H9 (cell line): ENCODE results near the gene AHI1. TPM values are rescaled to one million over a fixed set of nuclear protein-coding genes. Genes with fewer than 3 reads are reported as not detected.
A peak's percentile ranks its signal among the peaks of the same experiment; 100 is the strongest.

Experiments used
- DNase-seq: peaks from one replicate; pipeline ENCODE4 v3.0.0-alpha.2; 2017
- H2AFZ ChIP-seq: one replicate; pipeline ENCODE4 v1.6.1; 2013; ENCODE audit warnings: mild to moderate bottlenecking, low read length, control low read depth, moderate library complexity
- H2AK5ac ChIP-seq: 2 replicates; pipeline ENCODE4 v1.6.1; 2013; ENCODE audit warnings: low read length, control low read depth, mixed read lengths; ENCODE audit not compliant: insufficient read length
- H2BK120ac ChIP-seq: one replicate; pipeline ENCODE4 v1.6.1; 2013; ENCODE audit warnings: low read depth, mild to moderate bottlenecking, low read length, control low read depth, inconsistent platforms; ENCODE audit not compliant: poor library complexity, severe bottlenecking
- H2BK12ac ChIP-seq: 2 replicates; pipeline ENCODE4 v1.6.1; 2013; ENCODE audit warnings: low read length, control low read depth, mixed read lengths, low read depth; ENCODE audit not compliant: insufficient read length
- H2BK15ac ChIP-seq: 2 replicates; pipeline ENCODE4 v1.6.1; 2013; ENCODE audit warnings: low read depth, low read length, control low read depth
- H2BK20ac ChIP-seq: one replicate; pipeline ENCODE4 v1.6.1; 2013; ENCODE audit warnings: low read depth, mild to moderate bottlenecking, low read length, control low read depth, inconsistent platforms; ENCODE audit not compliant: poor library complexity, severe bottlenecking
- H2BK5ac ChIP-seq: 2 replicates; pipeline ENCODE4 v1.6.1; 2013; ENCODE audit warnings: low read length, control low read depth, mixed read lengths; ENCODE audit not compliant: insufficient read length
- H3K14ac ChIP-seq: 2 replicates; pipeline ENCODE4 v1.6.1; 2013; ENCODE audit warnings: low read length, control low read depth; ENCODE audit not compliant: insufficient read depth
- H3K18ac ChIP-seq: 2 replicates; pipeline ENCODE4 v1.6.1; 2013; ENCODE audit warnings: low read depth, mild to moderate bottlenecking, mixed read lengths, low read length, control low read depth; ENCODE audit not compliant: insufficient read length
- H3K23ac ChIP-seq: 2 replicates; pipeline ENCODE4 v1.6.1; 2013; ENCODE audit warnings: low read length, control low read depth, mixed read lengths, low read depth; ENCODE audit not compliant: insufficient read length
- H3K23me2 ChIP-seq: 2 replicates; pipeline ENCODE4 v1.6.1; 2013; ENCODE audit warnings: low read depth, mild to moderate bottlenecking, mixed read lengths, low read length, control low read depth; ENCODE audit not compliant: insufficient read length, poor library complexity, severe bottlenecking
- H3K27ac ChIP-seq: 2 replicates; pipeline ENCODE4 v1.5.1; 2013; ENCODE audit warnings: low read length, control low read depth, mixed read lengths, low read depth; ENCODE audit not compliant: insufficient read length
- H3K27me3 ChIP-seq: 2 replicates; pipeline ENCODE4 v1.6.1; 2013; ENCODE audit warnings: low read length, control low read depth, inconsistent platforms; ENCODE audit not compliant: insufficient read depth
- H3K4ac ChIP-seq: 2 replicates; pipeline ENCODE4 v1.6.1; 2013; ENCODE audit warnings: low read depth, mild to moderate bottlenecking, control low read depth, inconsistent platforms, low read length, moderate library complexity
- H3K4me1 ChIP-seq: 2 replicates; pipeline ENCODE4 v1.6.1; 2013; ENCODE audit warnings: low read length, control low read depth, inconsistent platforms; ENCODE audit not compliant: insufficient read depth
- H3K4me2 ChIP-seq: 2 replicates; pipeline ENCODE4 v1.6.1; 2013; ENCODE audit warnings: low read length, control low read depth, mixed read lengths; ENCODE audit not compliant: insufficient read length, insufficient read depth
- H3K56ac ChIP-seq: 2 replicates; pipeline ENCODE4 v1.6.1; 2013; ENCODE audit warnings: low read depth, mild to moderate bottlenecking, mixed read lengths, low read length, control low read depth; ENCODE audit not compliant: insufficient read length
- H3K79me1 ChIP-seq: 2 replicates; pipeline ENCODE4 v1.6.1; 2013; ENCODE audit warnings: low read depth, mild to moderate bottlenecking, moderate library complexity, low read length, control low read depth, inconsistent platforms; ENCODE audit not compliant: insufficient read depth, poor library complexity, severe bottlenecking
- H3K79me2 ChIP-seq: 2 replicates; pipeline ENCODE4 v1.6.1; 2013; ENCODE audit warnings: low read length, control low read depth, inconsistent platforms; ENCODE audit not compliant: insufficient read depth
- H3K9ac ChIP-seq: 2 replicates; pipeline ENCODE4 v1.6.1; 2013; ENCODE audit warnings: low read length, control low read depth, mixed read lengths; ENCODE audit not compliant: insufficient read length; ENCODE audit errors: extremely low read depth
- H3K9me3 ChIP-seq: one replicate; pipeline ENCODE4 v1.6.1; 2013; ENCODE audit warnings: low read depth, low read length, inconsistent platforms; ENCODE audit not compliant: control insufficient read depth
- H3T11ph ChIP-seq: one replicate; pipeline ENCODE4 v1.6.1; 2013; ENCODE audit warnings: mild to moderate bottlenecking, low read length, control low read depth, inconsistent platforms
- H4K20me1 ChIP-seq: one replicate; pipeline ENCODE4 v1.6.1; 2013; ENCODE audit not compliant: control insufficient read depth, insufficient read length, insufficient read depth
- H4K5ac ChIP-seq: 2 replicates; pipeline ENCODE4 v1.6.1; 2013; ENCODE audit warnings: low read depth, mild to moderate bottlenecking, mixed read lengths, low read length, control low read depth; ENCODE audit not compliant: insufficient read length
- H4K8ac ChIP-seq: replicated peaks from 2 replicates; pipeline ENCODE4 v1.6.1; 2013; ENCODE audit warnings: low read length, control low read depth, mixed read lengths, low read depth; ENCODE audit not compliant: insufficient read length
- H4K91ac ChIP-seq: 2 replicates; pipeline ENCODE4 v1.6.1; 2013; ENCODE audit warnings: low read depth, mild to moderate bottlenecking, moderate library complexity, mixed read lengths, low read length, control low read depth; ENCODE audit not compliant: insufficient read length
- H3K27ac Mint-ChIP-seq, 3 experiments: 2 replicates in 2 of 3; 3 replicates in 1 of 3; pipeline ENCODE4 v1.8.0; 2020 to 2021; ENCODE audit warnings: mixed read lengths in 3 of 3, mild to moderate bottlenecking in 1 of 3, moderate library complexity in 1 of 3
- H3K27me3 Mint-ChIP-seq: 2 replicates; pipeline ENCODE4 v1.8.0; 2021; ENCODE audit warnings: low read depth, mild to moderate bottlenecking, moderate library complexity, mixed read lengths
- H3K36me3 Mint-ChIP-seq, 3 experiments: 2 replicates in 2 of 3; 3 replicates in 1 of 3; pipeline ENCODE4 v1.8.0; 2020 to 2021; ENCODE audit warnings: low read depth in 3 of 3, mixed read lengths in 3 of 3; ENCODE audit not compliant: insufficient read depth in 1 of 3
- H3K4me1 Mint-ChIP-seq, 2 experiments: 2 replicates each; pipeline ENCODE4 v1.8.0; 2020; ENCODE audit warnings: mixed read lengths in 2 of 2
- H3K4me3 Mint-ChIP-seq, 2 experiments: 2 replicates in 1 of 2; 3 replicates in 1 of 2; pipeline ENCODE4 v1.8.0; 2020 to 2021; ENCODE audit warnings: mild to moderate bottlenecking in 2 of 2, mixed read lengths in 2 of 2, moderate library complexity in 1 of 2
- H3K9me3 Mint-ChIP-seq, 2 experiments: 2 replicates in 1 of 2; 3 replicates in 1 of 2; pipeline ENCODE4 v1.8.0; 2020; ENCODE audit warnings: mild to moderate bottlenecking in 2 of 2, mixed read lengths in 2 of 2, moderate library complexity in 1 of 2
- CTCF ChIP-seq: fragments of 200-600 bp; sonication (generic); conservative IDR thresholded peaks from 3 replicates; pipeline ENCODE4 v1.8.0; 2021; ENCODE audit warnings: antibody characterized with exemption, mild to moderate bottlenecking
- total RNA-seq: library from RNA; stranded (reverse); gene quantifications from 2 replicates; pipeline ENCODE4 v1.2.1, GENCODE V29; 2021

AHI1 gene
- total RNA-seq, 1 experiment from 2014 or later: 9.9 TPM

DNA sequence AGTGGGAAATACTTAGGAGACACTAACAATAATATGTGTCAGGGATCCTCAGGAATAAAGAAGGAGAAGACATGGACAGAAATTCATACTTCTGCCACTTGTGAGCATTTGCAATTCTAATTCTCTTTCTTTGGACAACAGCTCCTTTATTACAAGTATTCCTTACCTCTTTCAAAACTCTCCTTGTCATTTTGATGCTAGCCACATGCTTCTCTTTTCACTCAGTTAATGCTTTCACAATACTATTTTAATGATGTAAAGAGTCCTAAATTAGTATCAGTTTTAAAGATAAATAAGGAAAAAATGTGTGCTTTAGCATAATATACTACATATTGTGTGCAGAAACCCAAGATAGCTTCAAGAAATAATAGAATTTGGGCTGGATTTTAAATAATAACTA, 62.5 kb downstream of the AHI1 start:
- no peak overlapping the region for H2BK12ac ChIP-seq
- H3K23ac ChIP-seq: no peak overlapping the region
- no peak overlapping the region for H3K56ac ChIP-seq
- H3K9ac ChIP-seq: no peak overlapping the region
- no peak overlapping the region for H3K4me2 ChIP-seq
- no peaks in the 10 kb centered on the region for H3K27me3 Mint-ChIP-seq
- H3K27ac Mint-ChIP-seq: peak overlapping the region in 1 of 3 experiments; percentile 33; a peak in 1 of 7 replicates
- no peaks in the 10 kb centered on the region for H3K9me3 ChIP-seq
- no peak for TF ChIP-seq CTCF
- no peaks in the 10 kb centered on the region for H3K23me2 ChIP-seq
- H4K91ac ChIP-seq: no peak overlapping the region
- H3K18ac ChIP-seq: no peak overlapping the region
- no peak overlapping the region for H2AK5ac ChIP-seq
- no peaks in the 10 kb centered on the region for H3K79me1 ChIP-seq
- H3K4me3 Mint-ChIP-seq: no peak overlapping the region
- no peaks in the 10 kb centered on the region for H4K20me1 ChIP-seq
- H2BK15ac ChIP-seq: no peak overlapping the region
- no peak overlapping the region for H2BK20ac ChIP-seq
- H3K9me3 Mint-ChIP-seq: no peaks in the 10 kb centered on the region
- H3K36me3 Mint-ChIP-seq: peaks cover 0 to 2% (median 0%) of the 10 kb centered on the region in 3 experiments; a peak in 2 of 7 replicates
- no peak overlapping the region for H2BK5ac ChIP-seq
- no peak overlapping the region for H2AFZ ChIP-seq
- H3K27ac ChIP-seq: no peak overlapping the region
- H4K5ac ChIP-seq: no peak overlapping the region
- H3K4ac ChIP-seq: no peak overlapping the region
- H3K79me2 ChIP-seq: no peaks in the 10 kb centered on the region
- no peak overlapping the region for H3K14ac ChIP-seq
- H2BK120ac ChIP-seq: no peak overlapping the region
- no peak overlapping the region for H3T11ph ChIP-seq
- H3K27me3 ChIP-seq: no peaks in the 10 kb centered on the region
- H3K4me1 Mint-ChIP-seq: no peaks in the 10 kb centered on the region; a peak in 3 of 4 replicates
- DNase-seq: no peak
- H3K4me1 ChIP-seq: no peaks in the 10 kb centered on the region; the same call in 1 of the 2 replicates
- no peak overlapping the region for H4K8ac ChIP-seq
